Common myeloid progenitor, CD34-positive (primary cell): Measurements from ENCODE around the gene RPS2.

Experiments
- CTCF ChIA-PET: fragments of 350-600 bp; sonication (Branson Sonifier 250); formaldehyde crosslinking; loops from one replicate; lab custom pipeline; 2021; ENCODE audit warnings: antibody characterized with exemption; lab: Charles Lee
- POLR2A ChIA-PET: fragments of 350-600 bp; sonication (Branson Sonifier 250); formaldehyde crosslinking; loops from one replicate; lab custom pipeline; 2021; ENCODE audit warnings: antibody characterized with exemption; lab: Charles Lee
- DNase-seq, 3 donors: peaks; one replicate each; pipeline versions ENCODE4 v3.0.0 to v3.0.0-alpha.2; 2013
- H3K27ac ChIP-seq, 2 experiments: 1 replicate in 1 of 2; 2 replicates in 1 of 2; pipeline ENCODE4 v1.7.0; 2013; ENCODE audit warnings: inconsistent platforms in 2 of 2, low read length in 2 of 2, mild to moderate bottlenecking in 2 of 2, low read depth in 1 of 2, moderate library complexity in 1 of 2; ENCODE audit not compliant: severe bottlenecking in 2 of 2, insufficient read depth in 1 of 2, poor library complexity in 1 of 2
- H3K27me3 ChIP-seq, 5 experiments: replicated peaks in 2 of 5; 1 replicate in 3 of 5; 2 replicates in 2 of 5; pipeline versions ENCODE4 v1.6.1 to v1.7.0; 2013; ENCODE audit warnings: low read length in 4 of 5, mild to moderate bottlenecking in 2 of 5, moderate library complexity in 2 of 5, inconsistent platforms in 1 of 5; ENCODE audit not compliant: insufficient read depth in 5 of 5, control insufficient read depth in 4 of 5
- H3K36me3 ChIP-seq, 4 experiments: 1 replicate in 2 of 4; 2 replicates in 2 of 4; pipeline versions ENCODE4 v1.6.1 to v1.7.0; 2013; ENCODE audit warnings: low read length in 3 of 4, control low read depth in 1 of 4, mild to moderate bottlenecking in 1 of 4; ENCODE audit not compliant: control insufficient read depth in 4 of 4, insufficient read depth in 4 of 4
- H3K4me1 ChIP-seq, 4 experiments: 1 replicate in 3 of 4; 2 replicates in 1 of 4; pipeline versions ENCODE4 v1.6.1 to v1.7.1; 2013; ENCODE audit warnings: low read length in 3 of 4, mild to moderate bottlenecking in 3 of 4, control low read depth in 1 of 4, inconsistent platforms in 1 of 4, moderate library complexity in 1 of 4; ENCODE audit not compliant: control insufficient read depth in 4 of 4, insufficient read depth in 4 of 4; ENCODE audit errors: control extremely low read depth in 1 of 4
- H3K4me3 ChIP-seq, 7 experiments: 1 replicate in 4 of 7; 2 replicates in 3 of 7; pipeline versions ENCODE4 v1.5.1 to v1.7.0; 2013; ENCODE audit warnings: mild to moderate bottlenecking in 7 of 7, low read length in 6 of 7, moderate library complexity in 6 of 7, inconsistent platforms in 2 of 7, low read depth in 2 of 7, control low read depth in 1 of 7; ENCODE audit not compliant: insufficient read depth in 4 of 7, control insufficient read depth in 1 of 7; ENCODE audit errors: extremely low read depth in 1 of 7
- H3K9me3 ChIP-seq, 5 experiments: 1 replicate in 4 of 5; 2 replicates in 1 of 5; pipeline versions ENCODE4 v1.6.1 to v1.7.1; 2013; ENCODE audit warnings: low read length in 4 of 5, mild to moderate bottlenecking in 2 of 5, inconsistent platforms in 1 of 5, low read depth in 1 of 5, moderate library complexity in 1 of 5; ENCODE audit not compliant: control insufficient read depth in 4 of 5, insufficient read depth in 2 of 5; ENCODE audit errors: control extremely low read depth in 1 of 5
- WGBS: methylation state at CpG from one replicate; pipeline ENCODE4 v1.1.5; 2013; ENCODE audit not compliant: insufficient coverage; 5-methylcytosine and 5-hydroxymethylcytosine counted together

The RPS2 gene

DNA sequence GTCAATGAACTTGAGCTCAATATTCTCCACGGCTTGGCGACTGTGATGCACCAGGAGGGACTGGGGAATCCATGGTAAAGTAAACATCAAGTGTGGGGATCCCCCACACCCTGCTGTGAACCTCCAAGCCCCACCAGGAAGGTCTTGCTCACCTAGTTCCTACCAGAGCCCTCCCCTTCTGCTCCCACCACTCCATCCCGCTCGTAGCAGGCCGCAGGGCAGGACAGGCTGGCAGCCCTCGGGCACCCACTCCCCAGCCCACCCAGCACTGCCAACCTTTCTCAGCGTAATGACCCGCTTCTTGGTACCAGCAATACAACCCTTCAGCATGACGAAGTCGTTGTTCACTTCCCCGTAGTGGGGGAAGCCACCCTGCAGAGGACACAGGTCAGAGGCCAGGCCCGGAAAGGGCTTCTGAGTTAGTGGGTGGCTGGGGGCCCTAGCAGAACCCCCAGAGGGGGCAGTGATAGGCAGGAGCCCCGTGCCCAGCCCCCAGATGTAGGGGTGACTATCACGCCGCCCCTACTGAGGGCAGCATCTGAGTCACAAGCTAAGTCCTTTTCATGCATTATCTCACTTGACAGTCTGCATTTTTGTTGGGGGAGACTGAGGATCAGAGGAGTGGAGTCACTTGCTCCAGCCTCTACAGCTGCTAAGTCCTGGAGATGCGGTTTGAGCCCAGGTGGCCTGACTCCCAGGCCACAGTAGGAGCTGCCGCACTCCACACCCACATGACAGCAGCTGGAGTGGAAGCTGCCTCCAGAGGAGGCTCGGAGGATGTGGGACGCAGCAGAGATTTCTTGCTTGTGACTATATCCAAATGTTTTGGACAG, 18.9 kb downstream of the RPS2 start:
- no peak for DNase-seq
- no peak overlapping the region for H3K27ac ChIP-seq
- no peaks in the 10 kb centered on the region for H3K9me3 ChIP-seq
- ChIA-PET CTCF (no interaction called here), POLR2A (no interaction called here)
- peaks cover 3 to 25% (median 19%) of the 10 kb centered on the region in 4 experiments for H3K4me1 ChIP-seq
- 96% methylated on average over 15 of the region's 19 CpGs for WGBS
- no peaks in the 10 kb centered on the region for H3K27me3 ChIP-seq
- peaks cover 0 to 5% (median 3%) of the 10 kb centered on the region in 4 experiments for H3K36me3 ChIP-seq
- no peak overlapping the region for H3K4me3 ChIP-seq

DNA sequence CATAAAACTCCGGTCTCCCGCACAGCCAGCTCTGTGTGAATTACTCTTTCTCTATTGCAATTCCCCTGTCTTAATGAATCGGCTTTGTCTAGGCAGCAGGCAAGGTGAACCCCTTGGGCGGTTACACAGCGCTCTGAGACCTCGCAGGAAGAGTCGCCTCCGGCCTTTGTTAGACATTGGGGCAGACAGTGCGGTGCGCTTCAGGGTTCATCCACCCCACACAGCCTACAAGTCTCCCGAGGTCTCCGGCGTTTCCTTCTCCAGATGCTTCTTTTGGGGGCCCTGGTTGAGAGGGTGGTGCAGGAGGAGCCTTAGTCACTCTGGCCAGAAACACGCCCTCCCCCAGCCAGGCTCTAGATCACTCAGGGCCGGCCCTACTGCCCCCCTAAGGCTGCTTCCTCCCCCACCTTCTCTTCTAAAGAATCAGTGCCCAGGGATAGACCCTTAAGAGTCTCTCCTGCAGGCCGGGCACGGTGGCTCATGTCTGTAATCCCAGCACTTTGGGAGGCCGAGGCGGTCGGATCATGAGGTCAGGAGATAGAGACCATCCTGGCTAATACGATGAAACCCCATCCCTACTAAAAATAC, 19.9 kb downstream of the RPS2 start:
- Histone ChIP-seq H3K36me3 (peaks cover 0 to 14% (median 10%) of the 10 kb centered on the region in 4 experiments), H3K27me3 (no peaks in the 10 kb centered on the region), H3K27ac (no peak overlapping the region), H3K4me1 (peaks cover 3 to 25% (median 19%) of the 10 kb centered on the region in 4 experiments), H3K4me3 (no peak overlapping the region), H3K9me3 (no peaks in the 10 kb centered on the region)
- POLR2A ChIA-PET: interaction anchor here (0.8 kb wide), 1 partner anchor 19 kb away, joined by 3 read pairs; no protein-coding TSS in a partner anchor
- WGBS: 100% methylated on average over 10 of the region's 21 CpGs
- no peak for DNase-seq
- CTCF ChIA-PET: interaction anchor here (0.6 kb wide), 1 partner anchor 12 kb away, joined by 4 read pairs; no protein-coding TSS in a partner anchor

DNA sequence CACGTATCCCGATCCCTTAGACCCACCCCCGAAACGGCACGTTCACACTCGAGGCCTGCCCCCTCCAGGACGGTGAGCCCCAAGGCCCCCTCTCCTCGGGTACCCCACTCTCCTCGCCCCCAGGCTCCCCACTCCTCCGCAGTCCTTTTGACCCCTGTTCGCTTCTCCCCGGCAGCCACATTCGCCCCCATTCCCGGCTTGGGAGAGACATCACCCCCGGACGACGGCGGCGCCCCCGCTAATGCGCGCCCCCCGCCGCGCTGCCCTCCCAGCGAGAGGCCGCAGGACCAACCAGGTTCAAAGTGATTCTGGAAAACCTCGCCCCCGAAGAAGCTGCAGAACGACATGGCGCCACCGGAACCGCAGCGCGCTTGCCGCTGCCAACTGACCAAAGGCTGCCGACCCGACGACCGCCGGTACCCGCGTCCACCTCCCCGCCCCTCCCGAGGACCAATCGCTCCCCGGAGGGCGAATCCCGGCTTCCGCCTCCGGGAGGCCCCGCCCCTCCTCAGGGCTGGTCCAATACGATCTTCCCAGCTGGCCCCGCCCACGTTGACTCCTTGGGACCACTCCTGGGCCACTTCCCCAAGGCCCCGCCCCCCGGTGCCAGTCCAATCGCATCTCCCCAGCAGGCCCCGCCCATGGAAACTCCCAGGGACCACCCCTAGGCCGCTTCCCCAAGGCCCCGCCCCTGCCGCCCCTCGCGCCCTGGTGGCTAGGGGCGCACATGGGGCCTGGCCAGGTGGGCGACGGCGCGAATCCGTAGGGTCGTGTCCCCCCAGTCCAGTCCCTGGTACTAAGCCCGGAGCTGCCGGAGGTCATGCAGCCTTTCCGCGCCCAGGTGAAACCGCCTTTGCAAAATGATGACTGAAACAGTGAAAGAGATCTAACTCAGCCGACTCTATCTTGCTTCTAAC, 21.6 kb downstream of the RPS2 start, which contains the start of gene MSRB1:
Gene MSRB1 (minus strand): TSS at position 390 of the 917 bp plus-strand sequence. CDS start 43 bp downstream, at position 347.
- DNase-seq: peak; percentile 97 to 98 (median 98)
- Histone ChIP-seq H3K27me3 (no peaks in the 10 kb centered on the region), H3K27ac (peak within 1 kb of the TSS in 1 of 2 experiments; percentile 79), H3K9me3 (no peaks in the 10 kb centered on the region), H3K4me1 (peaks cover 3 to 25% (median 19%) of the 10 kb centered on the region in 4 experiments), H3K4me3 (peak within 1 kb of the TSS; percentile 66 to 85 (median 83)), H3K36me3 (peaks cover 5 to 31% (median 22%) of the 10 kb centered on the region in 4 experiments)
- CTCF ChIA-PET: interaction anchor here (0.7 to 0.9 kb wide), 4 partner anchors 10 to 179 kb away, joined by 3 read pairs; no protein-coding TSS in a partner anchor
- POLR2A ChIA-PET: interaction anchor here (0.5 to 1.9 kb wide), 3 partner anchors 22 to 161 kb away, joined by 3 to 11 read pairs (median 4); partner anchors contain the start of genes NUBP2, RPS2 and SPSB3
- WGBS: 2% methylated on average over 31 of the region's 77 CpGs

DNA sequence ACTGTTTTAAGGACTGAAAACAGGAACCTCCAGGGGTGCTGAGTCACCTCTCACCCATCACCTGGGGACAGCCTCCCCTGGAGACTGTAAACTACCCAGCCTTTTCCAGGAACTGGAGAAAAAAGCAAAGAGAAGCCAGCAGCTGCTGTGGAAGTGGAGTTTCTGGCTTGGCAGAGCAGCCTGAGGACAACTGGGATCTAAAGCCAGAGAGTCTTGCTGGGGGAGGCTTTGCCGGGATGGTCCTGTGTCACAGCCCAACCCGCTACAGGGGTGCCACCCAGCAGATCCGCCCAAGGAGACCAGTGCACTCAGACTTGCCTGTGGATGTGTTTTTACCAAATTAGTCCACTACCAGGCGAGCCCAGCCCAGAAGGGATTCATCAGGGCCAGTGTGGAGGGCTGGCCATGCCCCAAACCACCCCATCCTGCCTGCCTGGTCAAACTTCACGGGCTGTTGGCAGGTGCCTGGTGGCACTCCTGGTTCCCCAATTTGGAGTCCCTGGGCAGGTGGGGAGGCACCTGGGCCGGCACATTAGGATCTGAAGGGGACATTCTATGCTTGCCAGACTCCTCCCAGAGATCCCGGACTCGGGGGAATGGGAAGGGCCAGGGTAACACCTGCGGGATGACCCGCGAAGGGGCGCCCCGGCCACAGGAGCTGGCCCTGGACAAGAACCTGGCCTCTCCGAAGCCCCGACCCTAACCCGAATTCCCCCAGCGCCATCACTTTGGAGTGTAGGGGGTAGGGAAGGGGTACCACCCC, 22.4 kb downstream of the RPS2 start:
- H3K4me3 ChIP-seq: peak overlapping the region; percentile 66 to 85 (median 83)
- peak; percentile 60 to 88 (median 87) for DNase-seq
- peaks cover 7 to 36% (median 25%) of the 10 kb centered on the region in 4 experiments for H3K36me3 ChIP-seq
- 11% methylated on average over 5 of the region's 17 CpGs for WGBS
- H3K9me3 ChIP-seq: no peaks in the 10 kb centered on the region
- POLR2A ChIA-PET: interaction anchor here (1.2 to 1.9 kb wide), 2 partner anchors 23 to 160 kb away, joined by 3 to 11 read pairs; partner anchors contain the start of genes NUBP2, RPS2 and SPSB3
- H3K27me3 ChIP-seq: no peaks in the 10 kb centered on the region
- CTCF ChIA-PET: interaction anchor here (0.9 to 2.6 kb wide), 2 partner anchors 13 to 18 kb away, joined by 3 to 9 read pairs; no protein-coding TSS in a partner anchor
- H3K27ac ChIP-seq: peak overlapping the region in 1 of 2 experiments; percentile 79
- peaks cover 3 to 25% (median 19%) of the 10 kb centered on the region in 4 experiments for H3K4me1 ChIP-seq

DNA sequence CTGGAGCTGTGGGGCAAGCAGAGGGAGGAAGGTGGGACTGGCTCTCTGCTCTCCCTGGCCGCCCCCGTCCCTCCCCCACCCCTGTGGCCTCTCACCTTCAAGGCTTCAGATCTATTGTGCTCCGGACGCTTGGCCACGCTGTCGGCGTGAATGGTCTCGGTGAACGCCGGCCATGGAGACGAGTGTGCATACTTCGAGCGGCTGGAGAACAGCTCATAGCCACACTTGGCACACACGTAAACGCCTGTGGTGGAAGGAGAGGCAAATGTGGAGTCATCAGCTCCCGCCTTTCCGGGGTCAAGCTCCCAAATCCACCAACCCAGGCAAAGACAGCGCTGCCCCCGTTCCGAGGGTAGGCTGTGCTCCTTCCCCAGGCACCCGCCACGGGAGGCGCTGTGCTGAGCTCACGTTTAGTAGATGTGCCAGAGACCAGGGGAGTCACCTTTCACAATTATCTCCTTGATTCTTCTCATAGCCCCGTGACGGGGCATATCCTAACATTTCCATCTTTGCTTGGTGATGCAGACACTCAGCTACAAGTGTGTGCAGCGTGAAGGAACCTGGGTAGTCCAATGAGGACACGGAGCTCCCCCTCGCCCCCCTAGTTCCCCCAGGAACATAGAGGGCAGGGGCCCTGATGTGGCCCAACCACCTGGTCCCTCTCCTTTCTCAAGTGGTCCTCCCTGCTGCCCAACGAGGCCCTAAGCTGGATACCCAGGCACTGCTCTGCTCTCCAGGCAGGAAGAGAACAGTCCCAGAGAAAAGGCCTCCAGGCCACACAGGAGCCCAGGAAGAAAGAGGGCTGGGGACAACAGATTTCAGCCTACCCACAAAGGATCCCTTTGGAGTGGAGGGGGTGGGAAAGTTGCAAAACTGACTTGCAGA, 23.2 kb downstream of the RPS2 start:
- peaks cover 8 to 41% (median 25%) of the 10 kb centered on the region in 4 experiments for H3K36me3 ChIP-seq
- no peaks in the 10 kb centered on the region for H3K27me3 ChIP-seq
- peaks cover 3 to 25% (median 19%) of the 10 kb centered on the region in 4 experiments for H3K4me1 ChIP-seq
- ChIA-PET CTCF (interaction anchor here (0.7 to 2.6 kb wide), 4 partner anchors 12 to 159 kb away, joined by 3 to 9 read pairs (median 3); partner anchors contain the start of genes NUBP2, RPS2 and SPSB3), POLR2A (interaction anchor here (2.0 kb wide), 1 partner anchor 23 kb away, joined by 6 read pairs; the partner anchor contains the start of gene RPS2)
- WGBS: 90% methylated on average over 29 of the region's 30 CpGs
- peak overlapping the region in 6 of 7 experiments; percentile 80 to 85 (median 84) for H3K4me3 ChIP-seq
- no peak for DNase-seq
- peak overlapping the region in 1 of 2 experiments; percentile 79 for H3K27ac ChIP-seq
- H3K9me3 ChIP-seq: no peaks in the 10 kb centered on the region
